Smooth muscle cell (in vitro differentiated cells): ENCODE data around the gene TPSG1. TPM values are rescaled to one million over a fixed set of nuclear protein-coding genes. Genes with fewer than 3 reads are reported as not detected.
"Not testable (repeated sequence)": the region's sequence is repeated elsewhere in the genome, so short reads cannot be mapped to it uniquely, and the experiment has no call there.

ENCODE experiments used
- DNase-seq: peaks from one replicate; lab custom pipeline; 2025; ENCODE audit not compliant: unreplicated experiment; lab: John Stamatoyannopoulos, UW
- H2AFZ ChIP-seq: fragments of 200-600 bp; sonication (generic); 2 replicates; pipeline ENCODE4 v1.6.0; 2016; ENCODE audit warnings: antibody characterized with exemption, low read depth, mild to moderate bottlenecking
- H3F3A ChIP-seq: fragments of 200-600 bp; sonication (generic); 2 replicates; pipeline ENCODE4 v1.6.0; 2017; ENCODE audit warnings: antibody characterized with exemption, low read depth
- H3K27ac ChIP-seq: fragments of 200-600 bp; sonication (generic); 2 replicates; pipeline ENCODE4 v1.5.1; 2016; ENCODE audit warnings: low read depth, mild to moderate bottlenecking
- H3K27me3 ChIP-seq: fragments of 200-600 bp; sonication (generic); 2 replicates; pipeline ENCODE4 v1.6.1; 2016; ENCODE audit warnings: low read depth, mild to moderate bottlenecking
- H3K36me3 ChIP-seq: fragments of 200-600 bp; sonication (generic); 2 replicates; pipeline ENCODE4 v1.5.1; 2016; ENCODE audit warnings: low read depth
- H3K4me1 ChIP-seq: fragments of 200-600 bp; sonication (generic); 2 replicates; pipeline ENCODE4 v1.5.1; 2016; ENCODE audit warnings: low read depth
- H3K4me2 ChIP-seq: fragments of 200-600 bp; sonication (generic); 2 replicates; pipeline ENCODE4 v1.6.0; 2016; ENCODE audit warnings: mild to moderate bottlenecking
- H3K4me3 ChIP-seq: fragments of 200-600 bp; sonication (generic); 2 replicates; pipeline ENCODE4 v1.5.1; 2016; ENCODE audit warnings: mild to moderate bottlenecking
- H3K79me2 ChIP-seq: fragments of 200-600 bp; sonication (generic); 2 replicates; pipeline ENCODE4 v1.6.0; 2016; ENCODE audit warnings: low read depth, mild to moderate bottlenecking
- H3K9ac ChIP-seq: fragments of 200-600 bp; sonication (generic); 2 replicates; pipeline ENCODE4 v1.6.0; 2016; ENCODE audit warnings: low read depth
- H3K9me3 ChIP-seq: fragments of 200-600 bp; sonication (generic); replicated peaks from 2 replicates; pipeline ENCODE4 v1.5.1; 2016; ENCODE audit warnings: low read depth
- H4K20me1 ChIP-seq: fragments of 200-600 bp; sonication (generic); 2 replicates; pipeline ENCODE4 v1.6.0; 2016; ENCODE audit warnings: low read depth
- WGBS: methylation state at CpG from one replicate; pipeline ENCODE4 v1.1.7; 2016; ENCODE audit warnings: low lambda C conversion rate; 5-methylcytosine and 5-hydroxymethylcytosine counted together
- polyA plus RNA-seq: library from polyadenylated mRNA; unstranded; fragments of >200 nt; fragmentation: Nextera tagmentation; extraction: Ambion mirVana; gene quantifications from 2 replicates; pipeline ENCODE4 v1.2.1, GENCODE V29; 2016
- total RNA-seq: library from RNA; depleted of rRNA; stranded (reverse); fragments of >200 nt; gene quantifications from 2 replicates; pipeline ENCODE4 v1.2.3, GENCODE V29; 2014
- TF ChIP-seq, protein P1 (sequence below): fragments of 200-600 bp; sonication (generic); IDR thresholded peaks from 2 replicates; pipeline ENCODE4 v1.5.1; 2017; ENCODE audit warnings: borderline replicate concordance, mild to moderate bottlenecking, antibody characterized with exemption; ENCODE audit not compliant: insufficient read depth, poor library complexity, severe bottlenecking

The TPSG1 gene
- total and polyA plus RNA-seq, 2 experiments from 2014 or later, result not detected

DNA sequence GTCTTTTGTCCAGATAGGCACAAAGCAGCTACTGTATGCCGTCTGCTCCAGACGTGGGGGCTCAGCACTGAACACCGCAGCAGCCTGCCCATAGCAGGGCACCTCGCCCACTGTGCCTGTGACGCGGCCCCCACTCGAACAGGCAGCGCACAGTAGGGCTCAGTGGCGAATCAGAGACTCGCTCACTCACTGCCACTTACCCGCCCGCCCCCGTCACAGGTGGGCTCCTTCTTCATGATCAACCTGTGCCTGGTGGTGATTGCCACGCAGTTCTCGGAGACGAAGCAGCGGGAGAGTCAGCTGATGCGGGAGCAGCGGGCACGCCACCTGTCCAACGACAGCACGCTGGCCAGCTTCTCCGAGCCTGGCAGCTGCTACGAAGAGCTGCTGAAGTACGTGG lies 23.6 kb downstream of the TPSG1 start:
- H3K4me2 ChIP-seq, result no peak overlapping the region
- no peak overlapping the region for H2AFZ ChIP-seq
- no peak overlapping the region for H3K27ac ChIP-seq
- WGBS, result 97% methylated on average over 24 of the region's 25 CpGs
- no peaks in the 10 kb centered on the region for H3F3A ChIP-seq
- H4K20me1 ChIP-seq, result no peaks in the 10 kb centered on the region
- H3K9ac ChIP-seq, result no peak overlapping the region
- no peak for DNase-seq
- TF ChIP-seq, protein P1, sequence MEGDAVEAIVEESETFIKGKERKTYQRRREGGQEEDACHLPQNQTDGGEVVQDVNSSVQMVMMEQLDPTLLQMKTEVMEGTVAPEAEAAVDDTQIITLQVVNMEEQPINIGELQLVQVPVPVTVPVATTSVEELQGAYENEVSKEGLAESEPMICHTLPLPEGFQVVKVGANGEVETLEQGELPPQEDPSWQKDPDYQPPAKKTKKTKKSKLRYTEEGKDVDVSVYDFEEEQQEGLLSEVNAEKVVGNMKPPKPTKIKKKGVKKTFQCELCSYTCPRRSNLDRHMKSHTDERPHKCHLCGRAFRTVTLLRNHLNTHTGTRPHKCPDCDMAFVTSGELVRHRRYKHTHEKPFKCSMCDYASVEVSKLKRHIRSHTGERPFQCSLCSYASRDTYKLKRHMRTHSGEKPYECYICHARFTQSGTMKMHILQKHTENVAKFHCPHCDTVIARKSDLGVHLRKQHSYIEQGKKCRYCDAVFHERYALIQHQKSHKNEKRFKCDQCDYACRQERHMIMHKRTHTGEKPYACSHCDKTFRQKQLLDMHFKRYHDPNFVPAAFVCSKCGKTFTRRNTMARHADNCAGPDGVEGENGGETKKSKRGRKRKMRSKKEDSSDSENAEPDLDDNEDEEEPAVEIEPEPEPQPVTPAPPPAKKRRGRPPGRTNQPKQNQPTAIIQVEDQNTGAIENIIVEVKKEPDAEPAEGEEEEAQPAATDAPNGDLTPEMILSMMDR, result no peak
- H3K79me2 ChIP-seq, result no peaks in the 10 kb centered on the region
- no peak overlapping the region for H3K4me3 ChIP-seq
- no peaks in the 10 kb centered on the region for H3K4me1 ChIP-seq
- H3K27me3 ChIP-seq, result no peaks in the 10 kb centered on the region
- H3K36me3 ChIP-seq, result no peaks in the 10 kb centered on the region
- no peaks in the 10 kb centered on the region for H3K9me3 ChIP-seq

DNA sequence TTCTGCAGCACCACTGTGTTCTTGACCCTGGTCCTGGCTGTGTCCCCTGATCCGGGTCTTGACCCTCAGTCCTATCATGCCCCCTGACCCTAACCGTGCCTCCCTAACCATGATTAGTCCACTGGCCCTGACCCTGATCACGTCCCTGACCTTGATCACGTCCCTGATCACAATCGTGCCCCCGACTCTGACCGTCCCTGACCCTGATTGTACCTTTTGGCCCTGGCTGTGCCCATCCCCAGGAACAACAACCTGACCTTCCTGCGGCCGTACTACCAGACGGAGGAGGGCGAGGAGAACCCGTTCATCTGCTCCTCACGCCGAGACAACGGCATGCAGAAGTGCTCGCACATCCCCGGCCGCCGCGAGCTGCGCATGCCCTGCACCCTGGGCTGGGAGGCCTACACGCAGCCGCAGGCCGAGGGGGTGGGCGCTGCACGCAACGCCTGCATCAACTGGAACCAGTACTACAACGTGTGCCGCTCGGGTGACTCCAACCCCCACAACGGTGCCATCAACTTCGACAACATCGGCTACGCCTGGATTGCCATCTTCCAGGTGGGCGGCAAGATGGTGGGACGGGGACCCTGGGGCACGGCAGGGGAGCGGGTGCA lies 24.9 kb downstream of the TPSG1 start:
- no peak for DNase-seq
- Histone ChIP-seq H3K27ac (no peak overlapping the region), H3K4me3 (no peak overlapping the region), H3K4me1 (no peaks in the 10 kb centered on the region), H3K4me2 (no peak overlapping the region), H3K9me3 (no peaks in the 10 kb centered on the region), H3K9ac (no peak overlapping the region), H3K36me3 (no peaks in the 10 kb centered on the region), H3K79me2 (no peaks in the 10 kb centered on the region), H2AFZ (no peak overlapping the region), H3F3A (no peaks in the 10 kb centered on the region), H4K20me1 (no peaks in the 10 kb centered on the region), H3K27me3 (no peaks in the 10 kb centered on the region)
- TF ChIP-seq, protein P1, result no peak
- WGBS, result 97% methylated on average over 38 of the region's 38 CpGs

DNA sequence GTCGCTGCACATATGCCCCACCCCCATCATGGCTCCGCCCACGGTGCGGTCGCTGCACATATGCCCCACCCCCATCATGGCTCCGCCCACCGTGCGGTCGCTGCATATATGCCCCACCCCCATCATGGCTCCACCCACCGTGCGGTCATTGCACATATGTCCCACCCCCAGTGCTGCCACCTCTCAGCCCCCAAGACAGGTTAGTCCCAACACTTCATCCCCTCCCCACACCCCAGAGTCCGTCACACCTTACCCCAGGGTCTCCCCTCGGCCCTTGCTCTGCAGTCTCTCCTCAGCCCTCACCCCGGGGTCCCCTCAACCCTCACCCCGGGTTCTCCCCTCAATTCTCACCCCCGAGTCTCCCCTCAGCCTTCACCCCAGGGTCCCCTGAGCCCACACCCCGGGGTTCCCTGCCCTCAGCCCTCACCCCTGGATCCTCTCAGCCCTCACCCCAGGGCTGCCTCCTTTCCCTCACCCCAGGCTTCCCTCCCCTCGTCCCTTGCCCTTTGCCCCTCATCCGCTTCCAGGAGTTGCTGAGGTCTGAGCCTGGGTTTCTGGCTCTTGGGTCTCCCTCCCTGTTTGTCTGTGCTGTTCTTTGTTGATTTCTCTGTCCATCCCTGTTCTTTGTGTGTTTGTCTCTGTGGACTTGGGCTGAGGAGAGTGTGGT lies 25.6 kb downstream of the TPSG1 start:
- no peaks in the 10 kb centered on the region for H3K79me2 ChIP-seq
- H3K4me3 ChIP-seq, result no peak overlapping the region
- no peaks in the 10 kb centered on the region for H3F3A ChIP-seq
- H3K27ac ChIP-seq, result no peak overlapping the region
- H3K9ac ChIP-seq, result no peak overlapping the region
- H3K4me2 ChIP-seq, result no peak overlapping the region
- H3K9me3 ChIP-seq, result no peaks in the 10 kb centered on the region
- 81% methylated on average over 5 of the region's 19 CpGs for WGBS
- no peak overlapping the region for H2AFZ ChIP-seq
- H3K27me3 ChIP-seq, result no peaks in the 10 kb centered on the region
- DNase-seq, result no peak
- no peaks in the 10 kb centered on the region for H3K4me1 ChIP-seq
- no peaks in the 10 kb centered on the region for H4K20me1 ChIP-seq
- TF ChIP-seq, protein P1, result no peak
- H3K36me3 ChIP-seq, result no peaks in the 10 kb centered on the region

DNA sequence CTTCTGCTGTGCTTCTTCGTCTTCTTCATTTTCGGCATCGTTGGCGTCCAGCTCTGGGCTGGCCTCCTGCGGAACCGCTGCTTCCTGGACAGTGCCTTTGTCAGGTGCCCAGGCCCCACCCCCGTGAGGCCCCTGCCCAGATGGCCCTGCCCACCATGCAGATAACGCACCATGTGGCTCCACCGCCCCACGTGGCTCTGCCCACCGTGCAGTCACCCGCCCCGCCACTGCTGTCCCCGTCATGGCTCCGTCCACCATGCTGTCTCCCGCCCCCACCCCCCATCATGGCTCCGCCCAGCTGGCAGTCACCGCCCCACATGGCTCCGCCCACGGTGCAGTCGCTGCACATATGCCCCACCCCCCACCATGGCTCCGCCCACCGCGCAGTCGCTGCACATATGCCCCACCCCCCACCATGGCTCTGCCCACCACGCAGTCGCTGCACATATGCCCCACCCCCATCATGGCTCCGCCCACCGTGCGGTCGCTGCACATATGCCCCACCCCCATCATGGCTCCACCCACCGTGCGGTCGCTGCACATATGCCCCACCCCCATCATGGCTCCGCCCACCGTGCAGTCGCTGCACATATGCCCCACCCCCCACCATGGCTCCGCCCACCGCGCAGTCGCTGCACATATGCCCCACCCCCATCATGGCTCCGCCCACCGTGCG lies 26.3 kb downstream of the TPSG1 start:
- H3K79me2 ChIP-seq, H3K27me3 ChIP-seq, H3K9ac ChIP-seq, H2AFZ ChIP-seq, H3K4me3 ChIP-seq, H3K9me3 ChIP-seq, H4K20me1 ChIP-seq, H3K4me1 ChIP-seq, H3K4me2 ChIP-seq, H3K36me3 ChIP-seq, H3F3A ChIP-seq, DNase-seq, H3K27ac ChIP-seq: not testable (repeated sequence)
- WGBS, result 91% methylated on average over 7 of the region's 44 CpGs
